Progenitor cell of endocrine pancreas (in vitro differentiated cells): ENCODE measurements around the gene ABCA12. TPM values are rescaled to one million over a fixed set of nuclear protein-coding genes. Genes with fewer than 3 reads are reported as not detected.

Source experiments
- DNase-seq: peaks from one replicate; pipeline ENCODE4 v3.0.0; 2021; ENCODE audit warnings: low spot score; ENCODE audit not compliant: unreplicated experiment
- H3K27ac Mint-ChIP-seq: 2 replicates; pipeline ENCODE4 v1.8.0; 2021; ENCODE audit warnings: mild to moderate bottlenecking, moderate library complexity, mixed read lengths
- H3K27me3 Mint-ChIP-seq: 2 replicates; pipeline ENCODE4 v1.8.0; 2021; ENCODE audit warnings: mixed read lengths
- H3K36me3 Mint-ChIP-seq: 2 replicates; pipeline ENCODE4 v1.8.0; 2022; ENCODE audit warnings: mixed read lengths; ENCODE audit not compliant: insufficient read depth
- H3K4me1 Mint-ChIP-seq: 2 replicates; pipeline ENCODE4 v1.8.0; 2021; ENCODE audit warnings: low read depth, mixed read lengths
- H3K4me3 Mint-ChIP-seq: 2 replicates; pipeline ENCODE4 v1.8.0; 2021; ENCODE audit warnings: low read depth, mild to moderate bottlenecking, moderate library complexity, mixed read lengths
- H3K9me3 Mint-ChIP-seq: 2 replicates; pipeline ENCODE4 v1.8.0; 2021; ENCODE audit warnings: low read depth, mixed read lengths
- total RNA-seq: library from RNA; stranded (reverse); gene quantifications from 2 replicates; pipeline ENCODE4 v1.2.1, GENCODE V29; 2021
- TF ChIP-seq, protein P1 (sequence below): fragments of 200-600 bp; sonication (generic); IDR thresholded peaks from one replicate; pipeline ENCODE4 v1.5.0; 2021; ENCODE audit warnings: antibody characterized with exemption, mild to moderate bottlenecking; ENCODE audit not compliant: unreplicated experiment

The ABCA12 gene
- total RNA-seq, 1 donor from 2014 or later: 0.19 TPM

DNA sequence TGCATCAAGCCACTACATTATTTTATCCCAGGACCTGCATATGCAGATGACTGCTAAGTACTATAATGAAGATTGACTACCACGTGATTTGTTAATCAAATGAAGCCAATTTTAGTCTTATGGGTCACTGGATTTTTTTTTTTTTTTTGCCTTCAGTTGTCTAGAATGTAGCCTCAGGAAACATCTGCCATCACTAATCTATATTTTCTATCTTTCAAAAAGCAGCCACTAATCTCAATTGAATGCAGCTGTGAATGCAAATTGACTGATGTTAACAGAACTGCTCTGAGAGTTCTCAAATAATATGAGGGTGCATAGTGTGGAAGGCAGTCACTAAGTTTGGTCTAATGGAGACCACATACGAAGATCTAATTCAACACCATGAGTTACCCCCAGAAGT, 106.3 kb downstream of the ABCA12 start:
- Mint-ChIP-seq H3K9me3 (no peaks in the 10 kb centered on the region), H3K27ac (no peak overlapping the region), H3K36me3 (no peaks in the 10 kb centered on the region), H3K27me3 (no peaks in the 10 kb centered on the region), H3K4me1 (peaks cover 9% of the 10 kb centered on the region), H3K4me3 (no peak overlapping the region)
- TF ChIP-seq, protein P1, sequence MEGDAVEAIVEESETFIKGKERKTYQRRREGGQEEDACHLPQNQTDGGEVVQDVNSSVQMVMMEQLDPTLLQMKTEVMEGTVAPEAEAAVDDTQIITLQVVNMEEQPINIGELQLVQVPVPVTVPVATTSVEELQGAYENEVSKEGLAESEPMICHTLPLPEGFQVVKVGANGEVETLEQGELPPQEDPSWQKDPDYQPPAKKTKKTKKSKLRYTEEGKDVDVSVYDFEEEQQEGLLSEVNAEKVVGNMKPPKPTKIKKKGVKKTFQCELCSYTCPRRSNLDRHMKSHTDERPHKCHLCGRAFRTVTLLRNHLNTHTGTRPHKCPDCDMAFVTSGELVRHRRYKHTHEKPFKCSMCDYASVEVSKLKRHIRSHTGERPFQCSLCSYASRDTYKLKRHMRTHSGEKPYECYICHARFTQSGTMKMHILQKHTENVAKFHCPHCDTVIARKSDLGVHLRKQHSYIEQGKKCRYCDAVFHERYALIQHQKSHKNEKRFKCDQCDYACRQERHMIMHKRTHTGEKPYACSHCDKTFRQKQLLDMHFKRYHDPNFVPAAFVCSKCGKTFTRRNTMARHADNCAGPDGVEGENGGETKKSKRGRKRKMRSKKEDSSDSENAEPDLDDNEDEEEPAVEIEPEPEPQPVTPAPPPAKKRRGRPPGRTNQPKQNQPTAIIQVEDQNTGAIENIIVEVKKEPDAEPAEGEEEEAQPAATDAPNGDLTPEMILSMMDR: no peak
- no peak for DNase-seq

DNA sequence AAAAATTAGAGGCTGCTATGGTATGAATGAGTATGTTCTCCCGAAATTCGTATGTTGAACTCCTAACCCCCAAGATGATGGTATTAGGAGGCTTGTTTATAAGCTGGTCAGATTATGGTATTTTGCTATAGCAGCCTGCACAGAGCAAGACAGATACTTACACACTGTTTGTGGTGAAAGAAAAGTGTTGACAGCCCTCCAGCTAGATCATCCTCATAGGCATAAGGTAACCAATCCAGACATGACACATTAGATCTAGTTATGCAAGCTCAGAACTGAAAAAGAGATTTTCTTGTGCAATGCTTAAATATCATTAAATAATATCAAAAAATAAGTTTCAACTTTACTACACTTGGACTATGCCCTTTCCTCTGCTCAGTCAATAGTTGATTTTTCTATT, 107.1 kb downstream of the ABCA12 start:
- TF ChIP-seq, protein P1: no peak
- Mint-ChIP-seq H3K36me3 (no peaks in the 10 kb centered on the region), H3K4me3 (no peak overlapping the region), H3K27me3 (no peaks in the 10 kb centered on the region), H3K27ac (no peak overlapping the region), H3K9me3 (no peaks in the 10 kb centered on the region), H3K4me1 (peaks cover 9% of the 10 kb centered on the region)
- DNase-seq: no peak

DNA sequence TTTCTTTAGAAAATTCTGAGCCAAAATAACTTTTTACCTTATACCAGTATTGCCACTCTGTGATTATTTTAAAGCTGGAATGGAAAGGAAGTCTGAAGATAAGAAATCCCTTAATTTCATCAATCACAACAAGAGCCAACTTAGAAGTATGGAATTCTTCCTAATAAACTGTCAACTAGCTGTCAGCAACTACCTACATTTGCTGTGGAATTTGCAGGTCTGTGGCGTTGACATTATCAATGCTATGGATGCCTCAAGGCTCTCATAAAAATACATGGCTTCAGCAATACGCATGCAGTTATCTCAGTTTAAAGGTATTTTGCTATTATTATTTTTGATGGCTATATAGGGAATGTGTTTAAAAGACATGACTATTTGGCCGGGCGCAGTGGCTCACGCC, 108.5 kb downstream of the ABCA12 start:
- Mint-ChIP-seq H3K9me3 (no peaks in the 10 kb centered on the region), H3K4me3 (no peak overlapping the region), H3K4me1 (peaks cover 9% of the 10 kb centered on the region), H3K27me3 (no peaks in the 10 kb centered on the region), H3K36me3 (no peaks in the 10 kb centered on the region), H3K27ac (no peak overlapping the region)
- TF ChIP-seq, protein P1: no peak
- DNase-seq: no peak

DNA sequence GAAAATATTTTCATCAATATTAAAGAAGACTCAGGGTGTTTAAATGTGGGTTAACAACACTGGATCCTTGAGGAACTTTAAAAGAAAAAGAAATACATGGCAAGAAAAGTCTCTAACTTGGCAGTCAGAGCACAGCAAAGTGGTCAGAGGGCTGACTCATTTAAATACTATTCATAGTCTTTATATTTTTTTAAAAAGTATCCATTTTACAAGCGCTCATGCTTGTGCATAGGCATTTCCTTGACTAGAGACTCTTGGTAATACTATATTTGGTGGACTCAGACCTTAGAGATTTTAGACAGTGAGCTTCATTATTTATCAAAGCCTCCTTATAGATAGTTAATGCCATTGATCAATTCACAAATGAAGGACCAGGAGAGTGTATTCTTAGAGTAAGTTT, 110.2 kb downstream of the ABCA12 start:
- Mint-ChIP-seq H3K36me3 (no peaks in the 10 kb centered on the region), H3K4me3 (no peak overlapping the region)

DNA sequence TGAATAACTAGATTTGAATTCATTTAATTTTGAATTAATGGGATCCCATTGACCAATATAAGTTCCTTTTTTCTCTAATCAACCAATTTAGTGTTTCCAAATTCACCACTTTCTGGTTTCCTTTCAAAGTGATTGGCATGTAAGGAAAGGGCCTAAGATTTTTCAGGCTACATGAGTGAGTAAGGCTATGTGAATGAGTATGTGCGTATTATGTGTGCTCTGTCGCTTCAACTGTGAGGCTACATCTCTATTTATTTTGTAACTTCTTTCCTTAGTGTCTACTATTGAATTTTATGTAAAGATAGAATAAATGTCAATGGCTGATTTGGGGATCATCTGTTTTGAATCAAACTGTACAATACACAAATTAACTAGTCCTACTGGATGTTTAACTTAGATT, 110.6 kb downstream of the ABCA12 start:
- no peak for DNase-seq
- TF ChIP-seq, protein P1: no peak
- no peaks in the 10 kb centered on the region for H3K27me3 Mint-ChIP-seq
- H3K27ac Mint-ChIP-seq: no peak overlapping the region
- H3K9me3 Mint-ChIP-seq: no peaks in the 10 kb centered on the region
- no peak overlapping the region for H3K4me3 Mint-ChIP-seq
- peaks cover 9% of the 10 kb centered on the region for H3K4me1 Mint-ChIP-seq
- H3K36me3 Mint-ChIP-seq: no peaks in the 10 kb centered on the region

More for the DNA sequence above, 110.2 kb downstream of the ABCA12 start:
- TF ChIP-seq, protein P1: no peak
- Mint-ChIP-seq H3K4me1 (peaks cover 9% of the 10 kb centered on the region), H3K27ac (no peak overlapping the region), H3K9me3 (no peaks in the 10 kb centered on the region), H3K27me3 (no peaks in the 10 kb centered on the region)
- DNase-seq: no peak
